HG02970 (cell line): Measurements from ENCODE around the gene AFF2.

ENCODE experiments used
- ATAC-seq: cut with Tn5 transposase; IDR thresholded peaks from one replicate; pipeline ENCODE4 v1.9.1; 2021; ENCODE audit warnings: mild to moderate bottlenecking, moderate library complexity, moderate number of reproducible peaks; ENCODE audit not compliant: unreplicated experiment, low FRiP score

AFF2 gene

DNA sequence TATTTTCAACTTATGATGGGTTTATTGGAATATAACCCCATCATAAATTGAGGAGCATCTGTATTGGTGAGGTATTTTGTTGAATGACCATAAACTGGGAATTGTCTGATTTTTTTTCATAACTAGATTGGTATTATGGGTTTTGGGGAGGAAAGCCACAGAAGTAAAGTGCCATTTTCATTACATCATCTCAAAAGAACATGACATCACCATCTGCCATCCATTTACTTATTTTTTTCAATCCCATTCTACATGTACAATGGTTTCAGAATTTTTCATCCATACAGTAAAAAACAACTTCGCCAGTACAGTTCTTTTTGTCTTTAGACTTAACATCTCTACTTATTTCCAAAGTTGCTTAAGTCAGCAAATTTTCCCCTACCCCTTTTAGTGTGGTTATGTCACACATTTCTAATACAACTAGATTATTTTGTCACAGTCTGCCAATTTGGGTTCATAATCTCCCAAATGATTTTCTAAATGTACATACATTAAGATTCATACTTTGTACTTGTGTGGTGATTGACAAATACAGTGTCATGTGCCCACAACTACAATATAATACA is 545.3 kb downstream of the AFF2 start:
- no peak for ATAC-seq
